HG03135 (cell line): ENCODE data around the gene ZNF860.
"Not testable (repeated sequence)": the region's sequence is repeated elsewhere in the genome, so short reads cannot be mapped to it uniquely, and the experiment has no call there.

ENCODE experiments used
- ATAC-seq: cut with Tn5 transposase; IDR thresholded peaks from one replicate; pipeline ENCODE4 v1.9.1; 2021; ENCODE audit warnings: mild to moderate bottlenecking, moderate library complexity; ENCODE audit not compliant: unreplicated experiment

Gene ZNF860

GRCh38 chr3:31960793-31961431 is 20.6 kb upstream of the ZNF860 start:
- peak; percentile 51 for ATAC-seq

GRCh38 chr3:31962801-31963205 is 18.7 kb upstream of the ZNF860 start:
- no peak for ATAC-seq

GRCh38 chr3:31966978-31967591 is 14.5 kb upstream of the ZNF860 start:
- no peak for ATAC-seq

- no peak for ATAC-seq
Observed at GRCh38 chr3:31967592-31967991, 14.0 kb upstream of the ZNF860 start.

- ATAC-seq, result no peak
Observed at GRCh38 chr3:31968369-31968926, 13.1 kb upstream of the ZNF860 start.

- ATAC-seq, result no peak
Observed at GRCh38 chr3:31968927-31969418, 12.6 kb upstream of the ZNF860 start.

GRCh38 chr3:31971607-31972006 is 9.9 kb upstream of the ZNF860 start:
- ATAC-seq, result no peak

- no peak for ATAC-seq
Observed at GRCh38 chr3:31973081-31973480, 8.5 kb upstream of the ZNF860 start.

- ATAC-seq, result no peak
Observed at GRCh38 chr3:31973837-31974236, 7.7 kb upstream of the ZNF860 start.

- ATAC-seq, result no peak
Observed at GRCh38 chr3:31974471-31974870, 7.1 kb upstream of the ZNF860 start.

GRCh38 chr3:31974964-31975363 is 6.6 kb upstream of the ZNF860 start:
- ATAC-seq, result no peak

- no peak for ATAC-seq
Observed at GRCh38 chr3:31976302-31976701, 5.2 kb upstream of the ZNF860 start.

- no peak for ATAC-seq
Observed at GRCh38 chr3:31977736-31978135, 3.8 kb upstream of the ZNF860 start.

- ATAC-seq, result no peak
Observed at GRCh38 chr3:31978553-31978952, 3.0 kb upstream of the ZNF860 start.

- ATAC-seq, result no peak
Observed at GRCh38 chr3:31979001-31979697, 2.4 kb upstream of the ZNF860 start.

- ATAC-seq, result no peak
Observed at GRCh38 chr3:31980530-31981205, 882 bp upstream of the ZNF860 start.

GRCh38 chr3:31984321-31984720 is 2.8 kb downstream of the ZNF860 start:
- no peak for ATAC-seq

GRCh38 chr3:31985831-31986230 is 4.3 kb downstream of the ZNF860 start:
- ATAC-seq, result no peak

GRCh38 chr3:31988271-31988670 is 6.7 kb downstream of the ZNF860 start:
- no peak for ATAC-seq

GRCh38 chr3:31992995-31993394 is 11.4 kb downstream of the ZNF860 start:
- ATAC-seq, result not testable (repeated sequence)

- ATAC-seq, result no peak
Observed at GRCh38 chr3:31993843-31994242, 12.3 kb downstream of the ZNF860 start.
